ENCODE results near the gene ZKSCAN8.
A peak's percentile ranks its signal among the peaks of the same experiment; 100 is the strongest.

ZKSCAN8 gene

GRCh38 chr6:28140616-28141015 lies 1.1 kb upstream of the ZKSCAN8 start:
- no peak for DNase-seq

DNA sequence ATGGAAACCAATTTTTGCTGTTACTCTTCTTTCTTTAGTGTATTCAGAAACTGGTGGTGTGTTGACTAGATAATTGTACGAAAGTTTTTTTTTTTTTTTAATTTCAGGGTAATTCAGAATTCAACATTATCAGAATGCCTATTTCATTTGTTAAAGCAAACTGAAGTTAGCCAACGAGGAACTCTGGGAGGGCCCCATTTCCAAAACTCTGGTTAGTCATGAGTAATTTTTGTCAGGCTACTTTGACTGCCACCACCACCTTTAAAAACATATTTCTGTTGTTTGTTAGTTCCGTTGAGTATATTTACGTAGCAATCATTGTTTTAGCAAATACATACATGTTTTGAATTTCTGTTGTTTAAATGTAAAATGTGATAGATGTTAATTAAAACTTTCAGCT lies 763 bp downstream of the ZKSCAN8 start:
- no peak for DNase-seq

GRCh38 chr6:28145231-28145630 lies 3.5 kb downstream of the ZKSCAN8 start:
- no peak for DNase-seq

DNA sequence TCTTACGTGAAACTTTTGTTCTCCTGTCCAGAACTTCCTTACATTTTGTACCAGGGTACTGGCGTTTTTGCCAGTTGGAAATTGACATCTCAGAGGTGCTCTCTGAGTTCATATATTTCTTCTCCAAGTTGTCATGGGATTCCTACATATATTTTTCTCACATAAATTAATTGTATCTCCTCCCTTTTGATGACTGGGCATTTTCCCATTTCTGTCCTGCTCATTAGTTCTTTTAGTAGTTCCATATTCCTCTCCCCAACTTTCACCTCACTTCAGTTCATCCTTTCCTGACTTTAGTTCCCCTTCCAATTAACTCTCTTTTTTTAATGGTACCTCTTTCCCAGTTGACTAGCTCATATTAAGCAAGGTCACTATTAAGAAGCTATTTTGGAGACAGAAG lies 10.8 kb downstream of the ZKSCAN8 start:
- no peak for DNase-seq

DNA sequence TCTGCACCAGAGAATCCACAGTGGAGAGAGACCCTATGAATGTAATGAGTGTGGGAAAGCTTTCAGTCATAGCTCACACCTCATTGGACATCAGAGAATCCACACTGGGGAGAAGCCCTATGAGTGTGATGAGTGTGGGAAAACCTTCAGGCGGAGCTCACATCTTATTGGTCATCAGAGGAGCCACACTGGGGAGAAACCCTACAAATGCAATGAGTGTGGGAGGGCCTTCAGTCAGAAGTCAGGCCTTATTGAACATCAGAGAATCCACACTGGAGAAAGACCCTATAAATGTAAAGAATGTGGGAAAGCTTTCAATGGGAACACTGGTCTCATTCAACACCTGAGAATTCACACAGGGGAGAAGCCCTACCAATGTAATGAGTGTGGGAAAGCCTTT lies 11.9 kb downstream of the ZKSCAN8 start:
- DNase-seq = no peak

GRCh38 chr6:28154357-28154756 lies 12.7 kb downstream of the ZKSCAN8 start:
- DNase-seq = no peak

- DNase-seq = no peak
These were observed 16.6 kb downstream of the ZKSCAN8 start for GRCh38 chr6:28158318-28158717.

- no peak for DNase-seq
These were observed 17.4 kb downstream of the ZKSCAN8 start for GRCh38 chr6:28159029-28159607.

DNA sequence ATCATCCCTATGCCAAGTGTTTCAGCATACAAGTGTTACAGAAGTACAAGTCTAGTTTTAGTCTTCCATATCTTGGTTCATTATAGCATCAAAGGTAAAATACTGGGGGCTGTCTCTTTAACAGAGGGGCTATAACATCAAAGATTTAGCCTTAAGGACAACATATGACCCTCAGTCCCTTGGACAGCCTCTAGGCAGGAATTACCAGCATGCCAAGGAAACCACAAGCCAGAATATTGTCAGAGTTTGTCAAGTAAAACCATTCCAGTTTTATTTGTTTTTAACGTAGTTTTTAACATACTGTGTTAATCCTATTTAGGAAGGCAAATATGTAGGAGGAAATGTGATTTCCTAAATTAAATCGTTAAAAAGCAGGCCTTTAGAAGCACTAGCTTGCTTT lies 18.6 kb downstream of the ZKSCAN8 start:
- DNase-seq = no peak

DNA sequence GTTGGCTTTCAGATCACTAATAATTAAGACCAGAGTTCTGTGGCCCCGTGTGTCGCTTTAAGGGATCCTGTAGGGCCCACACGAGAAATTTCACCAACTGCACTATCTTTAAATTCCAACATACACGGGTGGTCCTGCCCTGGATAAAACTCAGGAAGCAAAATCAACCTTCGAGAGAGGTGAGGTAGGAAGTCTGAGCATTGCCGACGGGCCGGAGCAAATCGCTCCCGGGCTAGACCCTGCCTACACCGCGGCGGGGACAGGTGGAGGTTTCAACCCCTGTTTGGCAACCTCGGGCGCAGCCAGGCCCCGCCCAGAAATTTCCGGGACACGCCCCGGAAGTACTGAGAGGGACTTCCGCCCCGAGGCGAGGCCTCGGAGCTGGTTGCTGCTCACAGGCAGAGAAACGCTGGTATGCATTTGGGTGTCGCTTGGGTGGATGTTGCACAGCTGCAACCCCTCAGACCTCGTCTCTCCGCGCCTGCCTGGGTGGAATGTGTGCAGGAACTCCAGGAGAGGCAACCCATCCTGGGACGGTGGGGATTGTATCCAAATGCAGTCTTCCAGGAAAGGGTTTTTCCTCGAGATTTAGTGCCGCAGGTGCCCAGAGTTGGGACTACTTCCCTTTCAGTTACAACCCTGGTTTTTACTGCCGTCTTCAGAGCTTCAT lies 19.9 kb downstream of the ZKSCAN8 start:
- peak; percentile 88 for DNase-seq

- DNase-seq = no peak
These were observed 23.9 kb downstream of the ZKSCAN8 start for GRCh38 chr6:28165563-28165962.

GRCh38 chr6:28167068-28167467 lies 25.4 kb downstream of the ZKSCAN8 start:
- DNase-seq = no peak

GRCh38 chr6:28167926-28168325 lies 26.2 kb downstream of the ZKSCAN8 start:
- no peak for DNase-seq

DNA sequence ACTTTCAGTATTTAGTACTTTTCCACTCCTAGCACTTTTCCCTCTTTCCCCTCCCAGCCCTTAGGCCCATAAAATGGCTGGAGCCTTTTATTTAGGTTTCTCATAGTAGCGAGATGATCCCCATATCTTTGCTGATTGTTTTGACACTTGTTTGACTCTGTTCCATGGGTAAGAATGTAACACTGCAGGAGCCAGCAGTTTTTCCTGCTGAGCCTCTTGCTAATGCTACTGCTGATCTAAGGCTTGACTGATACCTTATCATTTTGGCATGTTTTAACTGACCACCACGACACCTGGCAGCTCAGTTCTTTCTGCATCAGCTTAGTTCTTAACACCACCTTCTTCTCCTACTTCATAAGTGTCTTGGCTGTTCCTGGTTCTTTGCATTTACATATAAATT lies 29.6 kb downstream of the ZKSCAN8 start:
- no peak for DNase-seq

DNA sequence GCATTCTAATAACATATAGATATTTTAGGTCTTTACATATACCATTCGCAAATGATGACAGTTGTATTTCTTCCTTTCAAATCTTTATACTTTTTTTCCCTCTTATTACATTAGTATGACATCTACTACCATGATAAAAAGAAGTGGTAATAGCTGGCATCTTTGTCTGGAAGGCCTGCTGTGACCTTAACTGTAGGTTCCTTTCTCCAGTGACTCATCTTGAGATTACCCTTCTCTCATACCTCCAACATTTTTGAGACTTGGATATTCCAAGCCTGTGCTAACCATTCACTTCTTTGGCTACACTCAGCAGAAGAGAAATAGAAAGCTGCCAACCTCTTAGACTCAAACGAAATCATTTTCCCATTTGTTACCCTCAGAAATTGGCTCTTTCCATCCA lies 30.3 kb downstream of the ZKSCAN8 start:
- DNase-seq = no peak

- DNase-seq = no peak
These were observed 34.7 kb downstream of the ZKSCAN8 start for GRCh38 chr6:28176373-28176772.

DNA sequence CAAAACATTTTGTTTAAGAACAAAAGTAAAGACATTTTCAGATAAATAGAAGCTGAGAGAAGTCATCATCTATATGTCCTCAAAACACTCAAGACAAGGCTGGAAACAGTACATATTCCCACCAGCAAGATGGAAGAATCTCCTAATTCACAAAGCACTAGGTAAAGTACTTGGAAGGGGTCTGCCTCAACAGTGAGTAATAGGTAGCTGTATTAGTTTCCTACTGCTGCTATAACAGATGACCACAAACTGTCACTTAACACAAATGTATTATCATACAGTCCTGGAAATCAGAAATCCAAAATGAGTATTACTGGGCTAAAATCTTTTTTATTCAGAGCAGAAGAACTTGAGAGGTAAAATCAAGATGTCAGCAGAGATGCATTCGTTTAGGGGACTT lies 40.6 kb downstream of the ZKSCAN8 start:
- no peak for DNase-seq

DNA sequence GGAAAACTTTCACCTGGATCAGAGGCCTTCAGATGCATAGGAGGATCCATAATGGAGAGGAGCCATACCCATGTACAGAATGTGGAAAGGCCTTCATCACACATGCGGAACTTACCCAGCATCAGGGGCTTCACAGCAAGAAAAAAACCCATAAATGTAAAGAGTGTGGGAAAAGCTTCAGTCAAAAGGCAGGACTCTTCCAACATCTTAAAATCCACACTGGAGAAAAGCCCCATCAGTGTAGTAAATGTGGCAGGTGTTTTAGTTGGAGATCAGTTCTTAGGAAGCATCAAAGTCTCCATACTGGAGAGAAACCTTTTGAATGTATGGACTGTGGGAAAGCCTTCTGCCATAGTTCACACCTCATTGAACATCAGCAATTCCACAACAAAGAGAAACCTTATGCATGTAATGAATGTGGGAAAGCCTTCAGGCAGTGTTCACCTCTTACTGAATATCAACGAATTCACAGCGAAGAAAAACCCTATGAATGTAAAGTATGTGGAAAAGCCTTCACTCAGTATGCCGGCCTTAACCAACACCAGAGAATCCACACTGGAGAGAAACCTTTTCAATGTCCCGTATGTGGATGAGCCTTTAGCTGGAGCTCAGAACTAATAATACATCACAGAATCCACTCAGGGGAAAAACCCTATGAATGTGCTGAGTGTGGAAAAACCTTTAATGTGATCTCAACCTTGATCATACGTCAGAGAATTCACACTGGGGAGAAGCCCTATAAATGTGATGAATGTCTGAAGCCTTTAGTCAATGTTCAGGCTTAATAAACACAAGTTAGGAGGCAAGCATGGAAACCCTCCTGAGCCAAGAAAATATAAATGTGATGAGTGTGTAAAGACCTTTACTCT lies 46.7 kb downstream of the ZKSCAN8 start:
- DNase-seq = no peak

DNA sequence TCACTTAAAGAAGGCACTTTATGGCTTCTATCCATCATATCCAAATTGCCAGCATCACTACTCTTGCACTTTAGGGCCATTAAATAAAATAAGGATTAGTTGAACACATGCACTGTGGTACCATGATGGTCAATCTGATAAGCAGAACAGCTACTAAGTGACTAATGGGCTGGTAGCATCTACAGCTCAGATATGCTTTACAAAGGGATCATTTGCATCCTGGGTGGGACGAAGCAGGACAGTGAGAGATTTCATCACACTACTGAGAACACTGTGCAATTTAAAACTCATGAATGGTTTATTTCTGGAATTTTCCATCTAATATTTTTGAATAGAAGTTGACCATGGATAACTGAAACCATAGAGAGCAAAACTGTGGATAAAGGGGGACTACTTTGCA lies 58.3 kb downstream of the ZKSCAN8 start:
- DNase-seq = no peak

GRCh38 chr6:28203201-28203600 lies 61.5 kb downstream of the ZKSCAN8 start:
- no peak for DNase-seq

- DNase-seq = no peak
These were observed 64.2 kb downstream of the ZKSCAN8 start for GRCh38 chr6:28205879-28206278.

DNA sequence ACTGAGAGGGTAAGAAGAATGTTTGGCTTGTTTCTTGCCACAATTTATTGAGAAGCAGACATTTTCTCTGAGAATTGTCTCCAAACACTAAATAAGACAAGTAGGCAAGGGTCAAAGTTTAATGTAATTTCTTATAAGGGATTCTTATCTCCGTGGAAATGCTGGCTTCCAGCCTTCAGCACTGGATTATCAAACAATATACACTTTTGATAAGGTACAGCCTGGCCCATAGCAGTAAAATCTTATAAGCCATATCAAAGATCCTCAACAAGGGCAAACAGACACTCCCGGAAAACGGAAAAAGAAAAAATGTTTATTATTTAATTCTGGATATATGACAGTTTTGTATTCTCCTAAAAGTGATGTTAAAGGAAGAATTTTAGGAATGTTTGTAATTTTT lies 64.8 kb downstream of the ZKSCAN8 start:
- no peak for DNase-seq

GRCh38 chr6:28206928-28207509 lies 65.3 kb downstream of the ZKSCAN8 start:
- no peak for DNase-seq
